GM23338 (cell line): Measurements from ENCODE around the gene PLA2G5. TPM values are rescaled to one million over a fixed set of nuclear protein-coding genes. Genes with fewer than 3 reads are reported as not detected.

Experiments
- ATAC-seq: fragments of 200-7000 bp; cut with Tn5 transposase; 3 replicates; pipeline ENCODE4 v1.9.1; 2020
- DNase-seq: peaks from one replicate; pipeline ENCODE4 v3.0.0-alpha.2; 2015; ENCODE audit warnings: low spot score
- H2AFZ ChIP-seq: fragments of 200-600 bp; sonication (generic); 2 replicates; pipeline ENCODE4 v1.8.0; 2016; ENCODE audit warnings: antibody characterized with exemption, mild to moderate bottlenecking, moderate library complexity
- H3F3A ChIP-seq: fragments of 200-600 bp; sonication (generic); replicated peaks from 2 replicates; pipeline ENCODE4 v1.8.0; 2017; ENCODE audit warnings: antibody characterized with exemption, mixed run types, low read depth
- H3K27ac ChIP-seq: fragments of 200-600 bp; sonication (generic); 2 replicates; pipeline ENCODE4 v1.6.1; 2016; ENCODE audit warnings: low read depth
- H3K27me3 ChIP-seq: fragments of 200-600 bp; sonication (generic); 2 replicates; pipeline ENCODE4 v1.8.0; 2016; ENCODE audit warnings: mild to moderate bottlenecking, mixed run types, moderate library complexity; ENCODE audit not compliant: insufficient read depth
- H3K36me3 ChIP-seq: fragments of 200-600 bp; sonication (generic); 2 replicates; pipeline ENCODE4 v1.8.0; 2016; ENCODE audit warnings: mild to moderate bottlenecking; ENCODE audit not compliant: insufficient read depth
- H3K4me1 ChIP-seq: fragments of 200-600 bp; sonication (generic); 2 replicates; pipeline ENCODE4 v1.8.0; 2016; ENCODE audit warnings: mild to moderate bottlenecking, moderate library complexity; ENCODE audit not compliant: insufficient read depth
- H3K4me2 ChIP-seq: fragments of 200-600 bp; sonication (generic); 2 replicates; pipeline ENCODE4 v1.7.1; 2017; ENCODE audit warnings: mixed run types
- H3K4me3 ChIP-seq: fragments of 200-600 bp; sonication (generic); 2 replicates; pipeline ENCODE4 v1.6.1; 2016; ENCODE audit warnings: mixed run types
- H3K79me2 ChIP-seq: fragments of 200-600 bp; sonication (generic); replicated peaks from 2 replicates; pipeline ENCODE4 v1.8.0; 2017; ENCODE audit warnings: mild to moderate bottlenecking; ENCODE audit not compliant: insufficient read depth
- H3K9me2 ChIP-seq: fragments of 200-600 bp; sonication (generic); 2 replicates; pipeline ENCODE4 v1.8.0; 2017; ENCODE audit not compliant: insufficient read depth
- H4K20me1 ChIP-seq: fragments of 200-600 bp; sonication (generic); replicated peaks from 2 replicates; pipeline ENCODE4 v1.8.0; 2017; ENCODE audit warnings: mild to moderate bottlenecking; ENCODE audit not compliant: insufficient read depth
- H3K27ac Mint-ChIP-seq: 2 replicates; pipeline ENCODE4 v1.8.0; 2020; ENCODE audit warnings: inconsistent platforms, mild to moderate bottlenecking, moderate library complexity, mixed read lengths
- H3K27me3 Mint-ChIP-seq: 3 replicates; pipeline ENCODE4 v1.8.0; 2022; ENCODE audit warnings: low read depth, mild to moderate bottlenecking, moderate library complexity, mixed read lengths, inconsistent platforms; ENCODE audit not compliant: insufficient read depth, poor library complexity
- H3K36me3 Mint-ChIP-seq: 3 replicates; pipeline ENCODE4 v1.8.0; 2021; ENCODE audit warnings: low read depth, mild to moderate bottlenecking, inconsistent platforms, moderate library complexity, mixed read lengths
- H3K4me1 Mint-ChIP-seq: 3 replicates; pipeline ENCODE4 v1.8.0; 2020; ENCODE audit warnings: mild to moderate bottlenecking, inconsistent platforms, mixed read lengths
- H3K4me3 Mint-ChIP-seq: 3 replicates; pipeline ENCODE4 v1.8.0; 2021; ENCODE audit warnings: moderate library complexity, mild to moderate bottlenecking, inconsistent platforms, mixed read lengths
- H3K9me3 Mint-ChIP-seq: 3 replicates; pipeline ENCODE4 v1.8.0; 2020; ENCODE audit warnings: moderate library complexity, mild to moderate bottlenecking, inconsistent platforms, mixed read lengths
- CREB1 ChIP-seq: fragments of 250-450 bp; sonication (Bioruptor Pico); IDR thresholded peaks from 2 replicates; pipeline ENCODE4 v1.5.0; 2020; ENCODE audit warnings: low read depth, mild to moderate bottlenecking, moderate library complexity
- CTCF ChIP-seq, 2 experiments: fragments of 200-600 bp in 1 of 2; sonication (generic) in 1 of 2; conservative IDR thresholded peaks; 2 replicates each; pipeline versions ENCODE4 v1.5.1 to v1.6.1; 2016 to 2017; ENCODE audit warnings: antibody characterized with exemption in 2 of 2, low read depth in 2 of 2, mild to moderate bottlenecking in 2 of 2, moderate library complexity in 1 of 2
- EZH2 ChIP-seq: fragments of 200-600 bp; sonication (generic); IDR thresholded peaks from one replicate; pipeline ENCODE4 v1.8.0; 2017; ENCODE audit warnings: antibody characterized with exemption, mild to moderate bottlenecking, low read depth; ENCODE audit not compliant: unreplicated experiment
- EZH2phosphoT487 ChIP-seq: fragments of 200-600 bp; sonication (generic); IDR thresholded peaks from one replicate; pipeline ENCODE4 v1.8.1; 2018; ENCODE audit warnings: antibody characterized with exemption; ENCODE audit not compliant: unreplicated experiment
- JUNB ChIP-seq: IDR thresholded peaks from one replicate; pipeline ENCODE4 v1.6.1; 2016; ENCODE audit warnings: antibody characterized with exemption; ENCODE audit not compliant: unreplicated experiment
- POLR2AphosphoS5 ChIP-seq: IDR thresholded peaks from 2 replicates; pipeline ENCODE4 v1.6.1; 2016; ENCODE audit warnings: antibody characterized with exemption, low read depth
- STAT1 ChIP-seq: IDR thresholded peaks from one replicate; pipeline ENCODE4 v1.6.1; 2016; ENCODE audit warnings: antibody characterized with exemption; ENCODE audit not compliant: unreplicated experiment
- ZNF114 ChIP-seq: fragments of 250-450 bp; sonication (Bioruptor Pico); IDR thresholded peaks from 2 replicates; pipeline ENCODE4 v1.5.0; 2020; ENCODE audit warnings: mild to moderate bottlenecking, moderate library complexity
- ZNF462 ChIP-seq: fragments of 250-450 bp; sonication (Bioruptor Pico); IDR thresholded peaks from 2 replicates; pipeline ENCODE4 v1.5.0; 2020; ENCODE audit warnings: mild to moderate bottlenecking, moderate library complexity
- polyA plus RNA-seq: library from polyadenylated mRNA; unstranded; fragments of >200 nt; fragmentation: Nextera tagmentation; extraction: Ambion mirVana; gene quantifications from 2 replicates; pipeline ENCODE4 v1.2.1, GENCODE V29; 2016
- total RNA-seq: library from RNA; depleted of rRNA; stranded (reverse); fragments of >200 nt; shearing (Covaris generic); gene quantifications from 2 replicates; pipeline ENCODE4 v1.2.3, GENCODE V29; 2014
- TF ChIP-seq, protein P1 (sequence below): IDR thresholded peaks from 2 replicates; pipeline ENCODE4 v1.6.1; 2016; ENCODE audit warnings: antibody characterized with exemption

The PLA2G5 gene
- total and polyA plus RNA-seq, 2 experiments from 2014 or later = not detected

DNA sequence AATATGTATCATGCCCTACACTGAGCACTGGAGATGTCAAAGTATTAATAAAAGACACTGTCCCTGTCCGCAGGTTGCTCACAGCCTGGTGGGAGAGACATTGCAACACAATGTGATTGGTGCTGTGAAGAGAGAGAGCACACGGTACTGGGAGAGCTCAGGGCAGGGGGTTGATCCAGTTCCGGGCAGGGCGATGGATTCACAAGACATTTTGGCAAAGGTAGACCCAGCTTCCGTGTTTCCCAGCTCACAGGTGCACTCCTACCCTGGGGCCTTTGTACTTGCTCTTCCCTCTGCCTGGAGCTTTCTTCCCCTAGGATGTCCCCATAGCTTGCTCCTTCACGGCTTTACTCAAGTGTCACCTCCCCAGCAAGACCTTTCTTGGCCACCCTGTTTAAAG, 1.4 kb downstream of the PLA2G5 start:
- Histone ChIP-seq H3K27me3 (no peaks in the 10 kb centered on the region), H4K20me1 (no peaks in the 10 kb centered on the region), H3F3A (no peaks in the 10 kb centered on the region), H3K4me2 (no peak overlapping the region), H3K79me2 (no peaks in the 10 kb centered on the region), H3K27ac (no peak overlapping the region), H3K9me2 (no peaks in the 10 kb centered on the region), H3K4me1 (no peaks in the 10 kb centered on the region), H3K36me3 (no peaks in the 10 kb centered on the region; the same call in 1 of the 2 replicates), H2AFZ (no peak overlapping the region), H3K4me3 (no peak overlapping the region)
- no peaks in the 10 kb centered on the region for H3K9me3 Mint-ChIP-seq
- H3K4me3 Mint-ChIP-seq = no peak overlapping the region
- H3K4me1 Mint-ChIP-seq = peaks cover 3% of the 10 kb centered on the region; the same call in 1 of the 3 replicates
- no peak overlapping the region for H3K27ac Mint-ChIP-seq
- peaks cover 8% of the 10 kb centered on the region for H3K27me3 Mint-ChIP-seq
- TF ChIP-seq ZNF114 (CRISPR knock-in tag) = no peak
- no peak for TF ChIP-seq ZNF462
- TF ChIP-seq EZH2phosphoT487 = no peak
- no peak for TF ChIP-seq POLR2AphosphoS5
- TF ChIP-seq, protein P1, sequence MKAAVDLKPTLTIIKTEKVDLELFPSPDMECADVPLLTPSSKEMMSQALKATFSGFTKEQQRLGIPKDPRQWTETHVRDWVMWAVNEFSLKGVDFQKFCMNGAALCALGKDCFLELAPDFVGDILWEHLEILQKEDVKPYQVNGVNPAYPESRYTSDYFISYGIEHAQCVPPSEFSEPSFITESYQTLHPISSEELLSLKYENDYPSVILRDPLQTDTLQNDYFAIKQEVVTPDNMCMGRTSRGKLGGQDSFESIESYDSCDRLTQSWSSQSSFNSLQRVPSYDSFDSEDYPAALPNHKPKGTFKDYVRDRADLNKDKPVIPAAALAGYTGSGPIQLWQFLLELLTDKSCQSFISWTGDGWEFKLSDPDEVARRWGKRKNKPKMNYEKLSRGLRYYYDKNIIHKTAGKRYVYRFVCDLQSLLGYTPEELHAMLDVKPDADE = no peak
- no peak for TF ChIP-seq EZH2
- TF ChIP-seq CTCF (conservative IDR thresholded peaks at IDR 0.05; ENCODE audit: low read depth in 2 of 2) = no peak
- TF ChIP-seq JUNB = no peak
- TF ChIP-seq STAT1 = no peak
- no peak for TF ChIP-seq CREB1 (CRISPR knock-in tag)
- DNase-seq (no peak), ATAC-seq (no peak)
- no peaks in the 10 kb centered on the region for H3K36me3 Mint-ChIP-seq
